Thyroid gland (tissue), 4 donors: ENCODE results near the gene PTGR3.

Experiments
- POLR2A ChIP-seq, 2 donors: fragments of 450-650 bp; IDR thresholded peaks; one replicate each; pipeline ENCODE4 v1.6.1; 2017; ENCODE audit warnings: antibody characterized with exemption in 2 of 2, mild to moderate bottlenecking in 2 of 2, moderate library complexity in 1 of 2
- TF ChIP-seq, protein P1 (sequence below), 6 experiments: fragments of 200-600 bp in 3 of 6; fragments of 450-650 bp in 3 of 6; sonication (generic) in 3 of 6; IDR thresholded peaks; one replicate each; pipeline ENCODE4 v1.5.1; 2016 to 2019; ENCODE audit warnings: antibody characterized with exemption in 6 of 6, mild to moderate bottlenecking in 2 of 6, inconsistent platforms in 1 of 6, moderate library complexity in 1 of 6

DNA sequence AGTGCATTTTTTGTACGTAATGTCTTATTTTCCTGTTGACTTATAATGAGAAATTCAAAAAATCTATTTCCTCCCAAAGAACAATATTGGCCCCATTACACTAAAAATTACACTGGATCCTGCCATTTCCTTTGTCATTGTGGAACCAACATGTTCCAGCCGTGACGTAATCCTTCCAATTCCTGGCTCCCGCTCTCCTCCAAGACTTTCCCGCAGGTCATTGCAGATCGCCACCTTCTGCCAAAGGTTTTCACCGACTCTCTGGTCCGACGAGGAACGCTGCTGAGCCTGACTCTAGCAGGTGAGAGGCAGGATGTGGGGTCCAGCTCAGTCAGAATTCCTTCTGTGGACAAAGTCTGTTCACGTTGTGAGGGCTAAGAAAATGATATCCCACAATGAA lies 38.0 kb downstream of the PTGR3 start:
- no peak for TF ChIP-seq POLR2A (IDR thresholded peaks at IDR 0.05)
- TF ChIP-seq, protein P1, sequence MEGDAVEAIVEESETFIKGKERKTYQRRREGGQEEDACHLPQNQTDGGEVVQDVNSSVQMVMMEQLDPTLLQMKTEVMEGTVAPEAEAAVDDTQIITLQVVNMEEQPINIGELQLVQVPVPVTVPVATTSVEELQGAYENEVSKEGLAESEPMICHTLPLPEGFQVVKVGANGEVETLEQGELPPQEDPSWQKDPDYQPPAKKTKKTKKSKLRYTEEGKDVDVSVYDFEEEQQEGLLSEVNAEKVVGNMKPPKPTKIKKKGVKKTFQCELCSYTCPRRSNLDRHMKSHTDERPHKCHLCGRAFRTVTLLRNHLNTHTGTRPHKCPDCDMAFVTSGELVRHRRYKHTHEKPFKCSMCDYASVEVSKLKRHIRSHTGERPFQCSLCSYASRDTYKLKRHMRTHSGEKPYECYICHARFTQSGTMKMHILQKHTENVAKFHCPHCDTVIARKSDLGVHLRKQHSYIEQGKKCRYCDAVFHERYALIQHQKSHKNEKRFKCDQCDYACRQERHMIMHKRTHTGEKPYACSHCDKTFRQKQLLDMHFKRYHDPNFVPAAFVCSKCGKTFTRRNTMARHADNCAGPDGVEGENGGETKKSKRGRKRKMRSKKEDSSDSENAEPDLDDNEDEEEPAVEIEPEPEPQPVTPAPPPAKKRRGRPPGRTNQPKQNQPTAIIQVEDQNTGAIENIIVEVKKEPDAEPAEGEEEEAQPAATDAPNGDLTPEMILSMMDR (IDR thresholded peaks at IDR 0.05) = no peak
